GM18511 (cell line): ENCODE data around the gene MICU1.

Experiments
- ATAC-seq: cut with Tn5 transposase; IDR thresholded peaks from one replicate; pipeline ENCODE4 v1.9.1; 2021; ENCODE audit warnings: mild to moderate bottlenecking, moderate library complexity; ENCODE audit not compliant: unreplicated experiment

The MICU1 gene

DNA sequence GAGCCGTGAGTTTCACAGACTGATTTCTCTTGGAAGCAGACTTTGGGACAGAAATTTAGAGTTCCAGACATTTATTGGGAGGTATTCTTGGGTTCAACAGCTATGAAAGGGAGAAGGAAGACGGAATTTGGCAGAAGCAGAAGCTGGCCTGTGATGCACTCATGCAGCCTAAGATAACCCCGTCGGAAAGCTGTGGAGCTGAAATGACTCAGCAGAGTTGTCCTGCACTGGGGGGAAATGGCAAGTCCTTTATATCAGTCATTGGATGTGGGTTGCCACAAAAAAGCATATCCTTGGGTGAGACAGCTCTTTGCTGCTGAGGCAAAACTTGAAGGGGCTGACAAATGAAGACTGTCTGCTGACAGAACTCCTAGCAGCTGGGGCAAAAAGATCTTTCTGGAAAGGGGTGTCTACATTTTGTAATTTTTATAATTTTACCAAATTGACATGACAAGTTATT lies 11.5 kb upstream of the MICU1 start:
- ATAC-seq = peak; percentile 68

DNA sequence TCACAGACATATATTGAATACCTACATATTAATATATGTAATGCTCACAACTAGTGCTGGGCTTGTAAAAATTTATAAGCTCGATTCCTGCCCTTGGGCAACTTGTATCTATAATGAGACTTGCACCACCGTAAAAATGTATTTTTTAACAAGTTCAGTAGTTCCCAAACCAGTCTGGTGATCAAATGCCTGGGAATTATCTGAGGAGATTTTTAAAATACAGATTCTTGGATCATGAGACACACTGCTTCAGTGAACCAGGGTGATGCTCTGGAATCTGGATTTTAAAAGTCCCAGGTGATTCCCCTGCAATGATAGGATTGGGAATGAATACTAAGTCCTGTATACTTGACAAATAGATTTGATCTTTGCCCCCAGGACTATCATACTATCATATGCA lies 4.3 kb upstream of the MICU1 start:
- ATAC-seq = no peak

DNA sequence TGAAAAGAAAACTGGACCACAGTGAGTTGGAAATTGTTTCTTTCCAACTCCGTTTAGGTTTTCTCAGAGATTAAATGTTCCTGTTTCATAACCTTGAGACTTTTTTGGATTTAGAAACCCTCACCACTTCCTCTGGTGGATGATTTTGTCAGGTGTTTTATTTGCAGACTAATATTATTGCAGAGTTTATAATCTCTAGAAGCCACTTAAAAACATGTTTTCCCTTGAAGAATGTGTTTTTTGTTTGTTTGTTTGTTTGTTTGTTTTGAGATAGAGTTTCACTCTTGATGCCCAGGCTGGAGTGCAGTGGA lies 520 bp upstream of the MICU1 start:
- no peak for ATAC-seq

DNA sequence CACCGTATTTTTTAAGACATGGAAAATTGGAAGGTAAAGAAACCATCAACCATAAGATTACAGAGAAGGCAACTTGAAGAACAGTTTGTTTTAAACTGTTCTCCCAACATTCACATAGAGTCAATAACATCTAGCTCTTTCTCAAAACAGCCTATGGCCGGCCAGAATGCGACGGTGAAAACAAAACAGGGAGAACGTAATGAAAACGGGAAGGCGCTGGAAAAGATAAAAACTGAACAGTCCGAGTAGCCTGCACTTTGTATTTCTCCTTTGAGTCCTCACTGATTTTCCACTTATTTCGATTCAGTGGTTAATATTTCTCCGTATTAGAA lies 637 bp downstream of the MICU1 start:
- no peak for ATAC-seq

DNA sequence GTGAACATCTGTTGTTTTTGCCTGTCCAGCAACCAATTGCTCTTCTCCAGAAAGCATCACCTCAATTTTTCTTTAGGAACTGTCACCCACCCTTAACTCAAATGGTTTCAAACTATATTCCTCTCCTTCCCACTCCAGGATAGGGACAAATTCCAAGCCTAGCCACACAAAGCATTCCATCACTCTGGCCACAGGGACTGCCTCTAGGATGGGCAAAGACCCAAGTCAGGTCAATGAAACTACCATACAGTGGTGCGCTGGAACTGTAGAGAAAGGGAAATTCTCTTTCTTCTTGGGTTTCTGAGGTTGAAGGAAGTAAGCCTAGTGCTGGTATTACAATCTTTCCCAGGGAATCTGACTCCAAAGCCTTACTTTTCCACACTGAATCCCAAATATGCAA lies 3.6 kb downstream of the MICU1 start:
- ATAC-seq = no peak

DNA sequence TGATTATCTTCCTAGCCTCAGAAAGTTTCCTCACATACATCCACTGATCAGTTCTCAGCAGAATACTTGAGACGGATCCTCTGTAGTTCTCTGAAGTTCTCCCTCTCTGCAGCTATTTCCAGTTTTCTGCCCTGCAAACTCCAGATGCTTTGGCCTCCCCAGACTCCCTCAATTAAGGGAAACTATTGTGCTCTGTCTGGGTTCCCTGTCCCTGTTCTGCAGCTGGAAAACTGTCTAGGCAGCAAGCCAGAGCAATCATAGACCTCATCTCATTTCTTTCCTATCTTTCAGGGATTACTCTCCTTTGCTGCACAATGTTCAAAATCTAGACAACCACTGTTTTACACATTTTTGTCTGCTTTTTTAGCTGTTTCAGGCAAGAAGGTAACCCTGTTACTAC lies 9.2 kb downstream of the MICU1 start:
- no peak for ATAC-seq

DNA sequence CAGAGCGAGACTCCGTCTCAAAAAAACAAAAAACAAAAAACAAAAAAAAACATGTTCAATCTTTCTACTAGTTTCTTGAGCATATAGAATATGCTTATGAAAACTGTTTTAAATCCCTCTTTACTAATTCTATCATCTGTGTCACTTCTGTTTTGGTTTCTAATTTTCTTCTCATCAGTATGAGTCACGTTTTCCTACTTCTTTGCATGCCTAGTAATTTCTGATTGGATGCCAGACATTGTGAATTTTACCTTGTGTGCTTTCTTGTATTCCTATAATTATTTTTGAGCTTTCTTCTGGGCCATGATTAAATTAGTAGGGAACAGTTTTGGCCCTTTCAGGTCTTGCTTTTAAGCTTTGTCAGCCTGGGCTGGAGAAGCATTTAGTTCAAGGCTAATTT lies 9.9 kb downstream of the MICU1 start:
- ATAC-seq = no peak

DNA sequence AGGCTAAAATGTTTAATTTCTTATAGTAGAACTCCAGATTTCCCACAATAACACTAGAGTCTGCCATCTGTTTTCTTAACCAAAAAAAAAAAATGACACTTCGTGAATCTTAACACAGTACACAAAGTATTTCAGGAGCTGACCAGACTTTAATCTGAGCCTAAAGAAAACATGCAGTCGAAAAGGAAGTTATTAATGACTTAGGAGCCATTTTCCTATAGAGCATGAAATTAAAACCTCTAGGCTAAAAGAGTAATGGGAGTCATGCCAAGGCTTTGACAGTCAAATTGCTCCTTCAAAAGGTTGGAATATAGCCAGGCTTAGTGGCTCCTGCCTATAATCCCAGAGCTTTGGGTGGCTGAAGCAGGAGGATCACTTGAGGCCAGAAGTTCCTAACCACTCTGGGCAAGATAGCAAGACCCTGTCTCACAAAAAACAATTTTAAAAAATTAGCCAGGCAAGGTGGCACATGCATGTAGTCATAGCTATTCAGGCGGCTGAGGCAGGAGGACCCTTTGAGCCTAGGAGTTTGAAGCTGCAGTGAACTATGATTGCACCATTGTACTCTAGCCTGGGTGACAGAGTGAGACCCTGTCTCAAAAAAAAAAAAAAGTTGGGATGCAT lies 13.6 kb downstream of the MICU1 start:
- no peak for ATAC-seq

DNA sequence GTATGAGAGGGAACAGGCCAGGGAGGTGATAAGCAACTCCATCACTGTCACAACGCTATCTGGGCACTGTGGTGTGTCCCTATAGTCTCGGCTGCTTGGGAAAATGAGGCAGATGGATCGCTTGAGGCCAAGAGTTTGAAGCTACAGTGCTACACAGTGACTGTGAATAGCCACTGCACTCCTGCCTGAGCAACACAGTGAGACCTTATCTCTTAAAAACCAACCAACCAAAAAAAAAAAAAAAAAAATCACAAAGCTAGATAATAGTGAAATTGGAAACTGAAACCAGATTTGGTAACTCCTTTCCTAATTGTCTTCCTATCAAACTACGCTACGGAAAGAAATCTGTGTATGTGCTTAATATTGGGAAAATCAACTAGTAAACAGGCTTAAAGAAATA lies 14.1 kb downstream of the MICU1 start:
- no peak for ATAC-seq

DNA sequence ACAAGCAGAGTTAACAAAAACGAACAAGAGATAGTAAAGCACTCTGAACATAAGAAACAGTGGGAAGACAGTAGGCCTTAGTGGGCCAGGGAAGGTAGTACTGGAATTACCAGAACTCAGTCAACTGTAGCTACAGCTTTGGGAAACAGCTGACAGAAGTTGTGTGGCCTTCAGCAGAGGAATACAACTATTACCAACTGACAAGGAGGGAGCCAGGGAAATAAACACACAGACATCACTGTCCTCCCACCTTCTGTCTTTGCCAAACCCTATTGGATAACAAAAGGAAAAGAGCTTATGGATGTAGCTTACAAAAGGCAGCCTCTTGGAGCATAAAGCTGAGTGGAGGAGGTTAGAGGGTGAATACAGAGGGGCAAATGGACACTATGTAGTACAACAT lies 15.4 kb downstream of the MICU1 start:
- no peak for ATAC-seq

DNA sequence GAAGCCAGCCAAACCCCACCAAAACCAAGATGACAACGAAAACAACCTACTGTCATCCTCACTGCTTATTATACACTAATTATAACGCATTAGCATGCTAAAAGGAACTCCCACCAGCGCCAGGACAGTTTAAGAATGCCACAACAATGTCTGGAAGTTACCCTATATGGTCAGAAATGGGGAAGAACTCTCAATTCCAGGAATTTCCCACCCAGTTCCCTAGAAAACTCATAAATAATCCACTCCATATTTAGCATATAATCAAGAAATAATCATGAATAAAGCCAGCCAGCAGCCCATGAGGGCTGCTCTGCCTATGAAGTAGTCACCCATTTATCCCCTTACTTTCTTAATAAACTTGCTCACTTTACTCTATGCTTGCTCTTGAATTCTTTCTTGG lies 20.8 kb downstream of the MICU1 start:
- ATAC-seq = no peak

DNA sequence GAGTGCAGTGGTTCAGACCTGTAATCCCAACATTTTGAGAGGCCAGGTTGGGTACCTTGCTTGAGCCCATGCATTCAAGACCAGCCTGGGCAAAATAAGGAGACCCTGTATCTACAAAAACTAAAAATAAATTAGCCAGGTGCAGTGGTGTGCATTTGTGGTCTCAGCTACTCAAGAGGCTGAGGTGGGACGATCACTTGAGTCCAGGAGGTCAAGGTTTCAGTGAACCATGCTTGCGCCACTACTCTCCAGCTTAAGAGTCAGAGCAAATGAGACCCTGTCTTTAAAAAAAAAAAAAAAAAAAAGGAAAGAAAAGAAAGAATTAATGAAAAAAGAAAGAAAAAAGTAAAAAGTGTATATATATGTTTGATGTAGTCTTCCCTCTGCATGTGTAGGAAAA lies 24.7 kb downstream of the MICU1 start:
- ATAC-seq = no peak

DNA sequence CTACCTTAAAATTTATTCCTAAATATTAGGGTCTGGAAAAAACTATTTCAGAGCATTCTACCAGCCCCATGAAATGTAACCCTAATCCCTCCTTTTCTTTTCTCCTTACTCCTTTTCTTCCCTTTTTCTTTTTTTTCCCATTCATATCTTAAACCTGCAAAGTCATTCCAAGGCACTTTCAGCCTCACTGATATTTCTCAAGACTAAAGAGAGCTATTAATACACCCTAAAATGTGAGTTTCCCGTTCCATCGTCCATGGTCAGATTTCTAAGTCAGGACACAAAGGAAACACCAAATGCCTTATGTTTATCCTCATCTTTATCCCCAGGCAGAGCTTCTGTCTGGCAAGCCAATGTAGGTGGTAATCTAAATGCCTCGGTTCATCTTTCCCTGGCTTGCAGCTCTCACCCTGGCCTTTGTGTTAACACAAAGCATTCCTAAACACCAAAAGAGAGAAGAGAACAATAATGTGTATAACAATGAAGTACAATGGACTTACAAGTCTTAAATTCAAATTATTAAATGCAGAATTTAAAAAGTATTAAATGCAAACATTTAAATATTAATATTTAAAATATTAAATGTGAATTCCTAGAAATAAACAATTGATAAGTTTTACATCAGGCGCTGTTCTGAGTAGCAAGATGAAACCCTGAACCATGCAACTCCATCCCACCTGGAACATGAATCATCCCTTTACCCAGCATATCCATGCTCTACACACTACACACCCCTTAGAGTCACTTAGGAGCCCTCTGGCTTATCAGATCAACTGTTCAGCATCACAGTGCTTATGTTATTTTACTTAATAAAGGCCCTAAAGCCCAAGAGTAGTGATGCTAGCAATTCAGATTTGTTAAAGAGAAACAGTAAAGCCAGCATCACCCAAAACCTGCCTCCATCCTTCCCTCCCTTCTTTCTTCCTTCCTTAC lies 26.8 kb downstream of the MICU1 start:
- ATAC-seq = no peak

DNA sequence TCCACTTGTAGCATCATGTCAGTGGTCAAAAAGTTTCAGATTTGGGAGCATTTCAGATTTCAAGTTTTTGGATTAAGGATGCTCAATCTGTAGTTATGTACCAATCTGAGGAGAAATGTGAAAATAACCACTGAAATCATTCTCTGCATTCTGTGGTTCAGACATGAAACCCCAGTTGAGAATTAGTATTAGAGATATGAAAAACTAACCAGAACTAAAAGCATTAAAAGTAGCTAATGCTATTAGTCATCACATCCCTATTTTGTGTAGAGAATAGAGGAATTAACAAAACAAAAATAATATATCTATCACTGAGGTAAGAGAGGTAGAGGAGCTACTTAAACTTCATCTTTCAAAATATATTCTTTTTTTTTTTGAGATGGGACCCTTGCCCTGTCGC lies 28.0 kb downstream of the MICU1 start:
- no peak for ATAC-seq

DNA sequence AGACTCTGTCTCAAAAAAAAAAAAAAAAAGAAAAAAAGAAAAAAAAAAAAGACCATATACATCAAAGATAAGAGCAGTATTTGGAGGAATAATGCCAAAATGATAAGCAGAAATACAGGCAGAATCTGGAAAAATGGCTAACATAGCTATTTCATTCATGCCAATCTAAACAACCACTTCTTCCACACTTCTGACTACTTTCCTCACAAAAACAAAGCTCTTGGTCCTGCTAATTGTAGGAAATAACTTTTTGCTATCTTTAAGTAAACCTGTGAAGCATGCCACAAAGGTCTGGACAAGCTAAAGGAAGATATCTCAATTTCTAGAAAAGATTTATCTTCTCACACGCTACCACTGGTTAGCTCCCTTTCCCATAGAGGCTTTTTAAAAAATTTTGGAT lies 30.4 kb downstream of the MICU1 start:
- ATAC-seq = no peak

DNA sequence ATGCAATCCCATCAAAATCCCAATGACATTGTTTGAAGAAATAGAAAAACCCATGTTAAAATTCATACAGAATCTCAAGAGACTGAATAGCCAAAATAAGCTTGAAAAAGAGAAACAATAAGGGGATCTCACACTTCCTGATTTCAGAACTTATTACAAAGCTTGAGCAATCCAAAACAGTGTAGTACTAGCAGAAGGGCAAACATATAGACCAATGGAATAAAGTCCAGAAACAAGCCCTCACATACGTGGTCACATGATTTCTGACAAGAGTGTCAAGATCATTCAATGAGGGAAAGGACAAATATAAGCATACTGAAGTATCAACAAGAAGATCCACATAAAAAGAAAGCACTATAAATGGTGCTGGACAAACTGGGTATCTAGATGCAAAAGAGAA lies 31.9 kb downstream of the MICU1 start:
- ATAC-seq = no peak

DNA sequence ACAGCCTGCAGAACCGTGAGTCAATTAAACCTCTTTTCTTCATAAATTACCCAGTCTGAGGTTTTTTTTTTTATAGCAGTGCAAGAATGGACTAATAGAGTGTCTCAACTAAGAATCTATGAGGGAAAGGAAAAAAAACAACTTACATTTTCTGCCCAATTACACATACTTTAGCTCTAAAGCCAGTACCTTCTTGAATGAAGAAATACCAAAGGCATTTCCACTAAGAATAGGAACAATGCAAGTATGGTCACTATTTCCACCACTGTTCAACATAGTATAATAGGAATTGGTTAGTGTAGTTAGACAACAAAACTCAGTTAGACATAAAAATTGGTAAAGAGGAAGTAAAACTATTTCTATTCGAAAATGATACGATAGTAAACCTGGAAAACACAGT lies 37.6 kb downstream of the MICU1 start:
- no peak for ATAC-seq

DNA sequence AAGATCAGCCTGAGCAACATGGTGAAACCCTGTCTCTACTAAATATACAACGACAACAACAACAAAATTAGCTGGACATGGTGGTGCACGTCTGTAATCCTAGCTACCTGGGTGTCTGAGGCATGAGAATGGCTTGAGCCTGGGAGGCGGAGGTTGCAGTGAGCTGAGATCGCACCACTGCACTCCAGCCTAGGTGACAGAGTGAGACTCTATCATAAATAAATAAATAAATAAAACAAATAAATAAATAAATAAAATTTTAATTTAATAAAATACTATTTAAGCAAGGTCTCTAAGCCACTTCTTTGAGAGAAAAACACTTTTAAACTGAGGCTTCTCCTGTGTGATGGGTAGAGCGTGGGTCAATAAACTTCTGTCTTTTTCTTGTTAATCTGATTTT lies 38.3 kb downstream of the MICU1 start:
- ATAC-seq = no peak

DNA sequence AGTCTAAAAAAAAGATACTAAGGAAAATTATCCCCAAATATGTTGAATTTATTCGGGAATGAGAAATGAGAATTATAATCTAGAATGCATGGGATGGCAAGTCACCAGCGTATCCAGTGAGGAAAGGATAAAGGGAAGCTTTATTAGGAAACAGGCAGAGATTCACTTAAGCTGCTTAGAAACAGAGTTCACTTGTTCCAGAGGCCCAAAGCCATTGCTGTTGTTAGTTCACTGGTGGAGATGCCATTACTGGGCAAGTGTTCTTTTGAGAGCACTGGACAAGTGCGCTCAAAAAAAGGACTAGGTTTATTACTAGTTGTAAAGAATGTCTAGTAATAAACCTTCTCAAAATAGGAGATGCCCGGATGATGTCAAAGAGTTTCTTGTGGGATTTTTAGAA lies 51.2 kb downstream of the MICU1 start:
- ATAC-seq = no peak

DNA sequence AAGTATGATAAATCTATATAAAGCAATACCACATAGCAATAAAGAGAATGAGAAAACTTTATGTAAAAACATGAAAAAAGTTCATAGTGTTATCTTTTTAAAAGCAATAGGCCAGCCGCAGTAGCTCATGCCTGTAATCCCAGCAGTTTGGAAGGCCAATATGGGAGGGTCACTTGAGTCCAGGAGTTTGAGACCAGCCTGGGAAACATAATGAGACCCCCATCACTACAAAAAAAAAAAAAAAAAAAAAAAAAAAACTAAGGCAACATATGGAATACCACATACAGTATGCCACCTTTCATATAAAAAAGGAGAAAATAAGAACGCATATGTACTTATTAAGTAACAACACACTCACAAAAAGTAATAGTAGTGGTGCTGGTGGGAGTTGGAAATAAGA lies 52.8 kb downstream of the MICU1 start:
- ATAC-seq = no peak

DNA sequence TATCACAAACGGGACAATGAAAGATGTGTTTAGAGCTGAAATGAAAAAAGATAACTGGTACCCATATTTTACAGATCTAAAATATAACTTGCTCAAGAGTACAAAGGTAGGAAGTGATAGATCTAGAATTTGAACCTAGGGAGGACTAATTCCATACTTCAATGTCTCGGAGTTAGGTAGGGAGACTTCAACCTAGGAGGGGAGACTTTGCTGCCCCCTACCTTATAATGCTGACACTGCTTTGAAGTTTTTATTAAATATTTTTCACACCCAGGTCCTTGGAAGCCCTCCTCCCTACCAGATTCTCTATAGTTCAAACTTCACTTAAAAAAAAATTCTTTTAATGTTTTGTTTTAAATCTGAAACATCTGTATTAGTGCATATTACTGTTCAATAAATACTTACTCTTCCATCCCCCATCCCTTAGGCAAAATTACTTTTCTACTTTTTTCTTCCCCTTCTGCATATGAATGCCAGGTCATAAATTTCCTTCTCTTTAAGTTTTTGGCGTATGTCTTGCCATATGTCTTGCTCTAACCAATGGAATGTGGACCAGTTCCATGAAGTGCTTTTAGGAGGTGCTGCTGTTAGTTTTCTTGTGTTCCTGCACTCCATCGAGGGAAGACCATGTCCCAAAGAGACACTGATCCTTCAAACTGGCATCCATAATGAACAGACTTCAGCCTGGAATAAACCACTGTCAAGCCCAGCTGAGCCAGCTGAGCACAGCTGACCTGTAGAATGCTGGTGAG lies 57.8 kb downstream of the MICU1 start:
- ATAC-seq = no peak

DNA sequence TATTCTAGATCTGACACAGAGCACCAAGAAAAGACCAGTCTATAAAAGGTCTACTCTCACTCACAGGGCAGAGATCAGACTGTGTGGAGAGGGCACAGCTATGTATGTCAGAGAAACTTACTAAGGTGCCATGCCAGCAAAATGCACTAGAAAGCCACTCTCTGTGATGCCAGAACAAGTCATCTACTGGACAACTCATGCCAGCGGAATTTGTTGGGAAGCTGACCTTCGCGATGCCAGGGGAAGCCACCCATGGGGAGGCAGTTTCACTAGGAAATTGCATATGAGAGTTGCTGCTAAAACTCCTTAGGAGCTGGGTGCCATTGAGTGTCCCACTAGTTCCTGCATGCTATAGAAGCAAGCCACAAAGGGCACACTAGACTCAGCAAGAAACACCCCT lies 58.5 kb downstream of the MICU1 start:
- no peak for ATAC-seq
